ENCODE data around the gene ABCA1.
"Not testable (repeated sequence)": the region's sequence is repeated elsewhere in the genome, so short reads cannot be mapped to it uniquely, and the experiment has no call there.

The ABCA1 gene

GRCh38 chr9:104868687-104869404 is 59.1 kb downstream of the ABCA1 start:
- Mint-ChIP-seq H3K9me3 (no peaks in the 10 kb centered on the region), H3K27ac (peak overlapping the region in 1 of 2 donors; percentile 24), H3K27me3 (peaks cover 0 to 15% of the 10 kb centered on the region in 2 donors), H3K4me3 (no peak overlapping the region), H3K36me3 (ENCODE audit: insufficient read depth) (peaks cover 8% of the 10 kb centered on the region), H3K4me1 (ENCODE audit: low read depth in 2 of 2) (no peaks in the 10 kb centered on the region)
- no peak for DNase-seq
- ATAC-seq (replicated peaks) = peak; percentile 44

GRCh38 chr9:104868303-104868686 is 59.7 kb downstream of the ABCA1 start:
- Mint-ChIP-seq H3K36me3 (ENCODE audit: insufficient read depth) (peaks cover 8% of the 10 kb centered on the region), H3K4me3 (no peak overlapping the region), H3K27ac (peak overlapping the region in 1 of 2 donors; percentile 24), H3K27me3 (peaks cover 0 to 15% of the 10 kb centered on the region in 2 donors), H3K9me3 (no peaks in the 10 kb centered on the region), H3K4me1 (ENCODE audit: low read depth in 2 of 2) (no peaks in the 10 kb centered on the region)
- ATAC-seq (replicated peaks) (no peak), DNase-seq (no peak)

GRCh38 chr9:104866191-104866590 is 61.8 kb downstream of the ABCA1 start:
- no peak for DNase-seq
- peaks cover 0 to 15% of the 10 kb centered on the region in 2 donors for H3K27me3 Mint-ChIP-seq
- no peak for ATAC-seq (replicated peaks)
- no peaks in the 10 kb centered on the region for H3K4me1 Mint-ChIP-seq (ENCODE audit: low read depth in 2 of 2)
- no peak overlapping the region for H3K27ac Mint-ChIP-seq
- no peaks in the 10 kb centered on the region for H3K9me3 Mint-ChIP-seq
- no peak overlapping the region for H3K4me3 Mint-ChIP-seq
- H3K36me3 Mint-ChIP-seq (ENCODE audit: insufficient read depth) = peaks cover 8% of the 10 kb centered on the region

- Mint-ChIP-seq H3K36me3 (ENCODE audit: insufficient read depth) (peaks cover 10% of the 10 kb centered on the region), H3K4me1 (ENCODE audit: low read depth in 2 of 2) (no peaks in the 10 kb centered on the region), H3K9me3 (no peaks in the 10 kb centered on the region), H3K4me3 (no peak overlapping the region), H3K27ac (no peak overlapping the region), H3K27me3 (peaks cover 0 to 15% of the 10 kb centered on the region in 2 donors)
- no peak for DNase-seq
- ATAC-seq (replicated peaks) = no peak
Measured at GRCh38 chr9:104864675-104865104, 63.3 kb downstream of the ABCA1 start.

GRCh38 chr9:104863180-104863883 is 64.6 kb downstream of the ABCA1 start:
- peaks cover 9% of the 10 kb centered on the region for H3K36me3 Mint-ChIP-seq (ENCODE audit: insufficient read depth)
- no peak overlapping the region for H3K4me3 Mint-ChIP-seq
- peak; percentile 84 for ATAC-seq (replicated peaks)
- H3K9me3 Mint-ChIP-seq = no peaks in the 10 kb centered on the region
- peak; percentile 30 to 37 (median 36) for DNase-seq
- no peak overlapping the region for H3K27ac Mint-ChIP-seq
- no peaks in the 10 kb centered on the region for H3K4me1 Mint-ChIP-seq (ENCODE audit: low read depth in 2 of 2)
- peaks cover 0 to 8% of the 10 kb centered on the region in 2 donors for H3K27me3 Mint-ChIP-seq

GRCh38 chr9:104861397-104861796 is 66.6 kb downstream of the ABCA1 start:
- H3K9me3 Mint-ChIP-seq = no peaks in the 10 kb centered on the region
- H3K36me3 Mint-ChIP-seq (ENCODE audit: insufficient read depth) = peaks cover 15% of the 10 kb centered on the region
- no peak overlapping the region for H3K27ac Mint-ChIP-seq
- no peak overlapping the region for H3K4me3 Mint-ChIP-seq
- no peak for DNase-seq
- no peak for ATAC-seq (replicated peaks)
- no peaks in the 10 kb centered on the region for H3K27me3 Mint-ChIP-seq
- H3K4me1 Mint-ChIP-seq (ENCODE audit: low read depth in 2 of 2) = no peaks in the 10 kb centered on the region

- H3K27ac Mint-ChIP-seq = no peak overlapping the region
Measured at GRCh38 chr9:104860263-104860662, 67.7 kb downstream of the ABCA1 start.

GRCh38 chr9:104858846-104859245 is 69.1 kb downstream of the ABCA1 start:
- Mint-ChIP-seq H3K36me3 (ENCODE audit: insufficient read depth) (peaks cover 20% of the 10 kb centered on the region), H3K27ac (no peak overlapping the region), H3K27me3 (peaks cover 0 to 7% of the 10 kb centered on the region in 2 donors), H3K9me3 (no peaks in the 10 kb centered on the region), H3K4me1 (ENCODE audit: low read depth in 2 of 2) (no peaks in the 10 kb centered on the region), H3K4me3 (no peak overlapping the region)
- DNase-seq (no peak), ATAC-seq (replicated peaks) (no peak)

More at GRCh38 chr9:104860263-104860662, 67.7 kb downstream of the ABCA1 start:
- Mint-ChIP-seq H3K9me3 (no peaks in the 10 kb centered on the region), H3K4me1 (ENCODE audit: low read depth in 2 of 2) (no peaks in the 10 kb centered on the region), H3K27me3 (no peaks in the 10 kb centered on the region), H3K4me3 (no peak overlapping the region), H3K36me3 (ENCODE audit: insufficient read depth) (peaks cover 15% of the 10 kb centered on the region)
- ATAC-seq (replicated peaks) (no peak), DNase-seq (no peak)

- DNase-seq = no peak
- Mint-ChIP-seq H3K4me1 (ENCODE audit: low read depth in 2 of 2) (no peaks in the 10 kb centered on the region), H3K9me3 (no peaks in the 10 kb centered on the region), H3K36me3 (ENCODE audit: insufficient read depth) (peaks cover 21% of the 10 kb centered on the region), H3K27me3 (peaks cover 0 to 9% of the 10 kb centered on the region in 2 donors), H3K27ac (no peak overlapping the region), H3K4me3 (no peak overlapping the region)
- no peak for ATAC-seq (replicated peaks)
Measured at GRCh38 chr9:104858271-104858670, 69.7 kb downstream of the ABCA1 start.

GRCh38 chr9:104856413-104856941 is 71.5 kb downstream of the ABCA1 start:
- peaks cover 25% of the 10 kb centered on the region for H3K36me3 Mint-ChIP-seq (ENCODE audit: insufficient read depth)
- no peak for ATAC-seq (replicated peaks)
- H3K27me3 Mint-ChIP-seq = peaks cover 0 to 14% of the 10 kb centered on the region in 2 donors
- H3K9me3 Mint-ChIP-seq = no peaks in the 10 kb centered on the region
- H3K4me3 Mint-ChIP-seq = no peak overlapping the region
- no peaks in the 10 kb centered on the region for H3K4me1 Mint-ChIP-seq (ENCODE audit: low read depth in 2 of 2)
- DNase-seq = no peak
- H3K27ac Mint-ChIP-seq = no peak overlapping the region

- Mint-ChIP-seq H3K36me3 (ENCODE audit: insufficient read depth) (peaks cover 23% of the 10 kb centered on the region), H3K4me1 (ENCODE audit: low read depth in 2 of 2) (no peaks in the 10 kb centered on the region)
Measured at GRCh38 chr9:104855807-104856206, 72.1 kb downstream of the ABCA1 start.

GRCh38 chr9:104855258-104855657 is 72.7 kb downstream of the ABCA1 start:
- not testable (repeated sequence) for ATAC-seq (replicated peaks); H3K4me3 Mint-ChIP-seq

More at GRCh38 chr9:104855807-104856206, 72.1 kb downstream of the ABCA1 start:
- Mint-ChIP-seq H3K27ac (no peak overlapping the region), H3K27me3 (peaks cover 0 to 20% of the 10 kb centered on the region in 2 donors), H3K4me3 (no peak overlapping the region), H3K9me3 (no peaks in the 10 kb centered on the region)
- ATAC-seq (replicated peaks) (no peak), DNase-seq (no peak)

GRCh38 chr9:104854613-104855012 is 73.3 kb downstream of the ABCA1 start:
- Mint-ChIP-seq H3K27ac (no peak overlapping the region), H3K36me3 (ENCODE audit: insufficient read depth) (peaks cover 17% of the 10 kb centered on the region), H3K4me1 (ENCODE audit: low read depth in 2 of 2) (no peaks in the 10 kb centered on the region), H3K27me3 (peaks cover 0 to 20% of the 10 kb centered on the region in 2 donors), H3K9me3 (no peaks in the 10 kb centered on the region), H3K4me3 (no peak overlapping the region)
- DNase-seq = no peak
- no peak for ATAC-seq (replicated peaks)

More at GRCh38 chr9:104855258-104855657, 72.7 kb downstream of the ABCA1 start:
- not testable (repeated sequence) for H3K9me3 Mint-ChIP-seq; H3K27ac Mint-ChIP-seq; H3K4me1 Mint-ChIP-seq (ENCODE audit: low read depth in 2 of 2); DNase-seq
- peaks cover 20% of the 10 kb centered on the region for H3K36me3 Mint-ChIP-seq (ENCODE audit: insufficient read depth)
- H3K27me3 Mint-ChIP-seq = peaks cover 0 to 20% of the 10 kb centered on the region in 2 donors
